NCI-H82 treated with DMSO at 0.1 percent for 48 hours (cell line): ENCODE measurements around the gene CNRIP1.

ENCODE experiments used
- DNase-seq: peaks from one replicate; lab custom pipeline; 2025; ENCODE audit not compliant: unreplicated experiment; lab: John Stamatoyannopoulos, UW

Gene CNRIP1

GRCh38 chr2:68252400-68253218 is 67.1 kb downstream of the CNRIP1 start, which contains the start of gene PPP3R1:
PPP3R1 (minus strand) TSS chr2:68252532; CDS start chr2:68252127, 405 bp downstream.
- DNase-seq, result peak; percentile 84

- DNase-seq, result no peak
Observed at GRCh38 chr2:68251855-68252399, 67.8 kb downstream of the CNRIP1 start.

- DNase-seq, result peak; percentile 86
Observed at GRCh38 chr2:68251187-68251854, 68.4 kb downstream of the CNRIP1 start.

- DNase-seq, result no peak
Observed at GRCh38 chr2:68250652-68251186, 69.0 kb downstream of the CNRIP1 start.

GRCh38 chr2:68250196-68250595 is 69.6 kb downstream of the CNRIP1 start:
- DNase-seq, result no peak

GRCh38 chr2:68248806-68249205 is 70.9 kb downstream of the CNRIP1 start:
- DNase-seq, result no peak

GRCh38 chr2:68248361-68248760 is 71.4 kb downstream of the CNRIP1 start:
- peak; percentile 53 for DNase-seq

- no peak for DNase-seq
Observed at GRCh38 chr2:68246396-68246795, 73.4 kb downstream of the CNRIP1 start.

- DNase-seq, result no peak
Observed at GRCh38 chr2:68245672-68246071, 74.1 kb downstream of the CNRIP1 start.

- no peak for DNase-seq
Observed at GRCh38 chr2:68245066-68245465, 74.7 kb downstream of the CNRIP1 start.

GRCh38 chr2:68244456-68244855 is 75.3 kb downstream of the CNRIP1 start:
- DNase-seq, result no peak
